Hematopoietic multipotent progenitor cell treated with erythropoietin and hydrocortisone succinate and interleukin-3 and kit ligand, for 6 days (in vitro differentiated cells): ENCODE measurements around the gene OBSCN.

Experiments used
- DNase-seq: peaks from one replicate; pipeline ENCODE4 v3.0.0-alpha.2; 2015

Gene OBSCN

GRCh38 chr1:228394571-228395394 lies 186.9 kb downstream of the OBSCN start:
- no peak for DNase-seq

GRCh38 chr1:228396770-228397662 lies 189.2 kb downstream of the OBSCN start:
- DNase-seq = no peak

GRCh38 chr1:228397966-228398365 lies 190.1 kb downstream of the OBSCN start:
- DNase-seq = no peak

GRCh38 chr1:228398741-228399461 lies 191.1 kb downstream of the OBSCN start:
- no peak for DNase-seq

GRCh38 chr1:228399531-228400236 lies 191.8 kb downstream of the OBSCN start:
- no peak for DNase-seq

- DNase-seq = no peak
Observed at GRCh38 chr1:228400237-228400651, 192.4 kb downstream of the OBSCN start.

GRCh38 chr1:228400692-228401454 lies 193.0 kb downstream of the OBSCN start:
- peak; percentile 37 for DNase-seq

GRCh38 chr1:228401782-228402640 lies 194.2 kb downstream of the OBSCN start:
- no peak for DNase-seq

- DNase-seq = no peak
Observed at GRCh38 chr1:228402641-228403025, 194.8 kb downstream of the OBSCN start.

- peak; percentile 44 for DNase-seq
Observed at GRCh38 chr1:228403231-228403631, 195.4 kb downstream of the OBSCN start.

- no peak for DNase-seq
Observed at GRCh38 chr1:228404107-228404720, 196.4 kb downstream of the OBSCN start.

- peak; percentile 31 for DNase-seq
Observed at GRCh38 chr1:228405200-228405978, 197.5 kb downstream of the OBSCN start.

- DNase-seq = peak; percentile 41
Observed at GRCh38 chr1:228405979-228406228, 198.1 kb downstream of the OBSCN start.

- DNase-seq = no peak
Observed at GRCh38 chr1:228407106-228408040, 199.5 kb downstream of the OBSCN start.

- no peak for DNase-seq
Observed at GRCh38 chr1:228408041-228408868, 200.4 kb downstream of the OBSCN start.

- no peak for DNase-seq
Observed at GRCh38 chr1:228408869-228409805, 201.3 kb downstream of the OBSCN start.
